ENCODE data around the gene TALDO1.

Gene TALDO1

DNA sequence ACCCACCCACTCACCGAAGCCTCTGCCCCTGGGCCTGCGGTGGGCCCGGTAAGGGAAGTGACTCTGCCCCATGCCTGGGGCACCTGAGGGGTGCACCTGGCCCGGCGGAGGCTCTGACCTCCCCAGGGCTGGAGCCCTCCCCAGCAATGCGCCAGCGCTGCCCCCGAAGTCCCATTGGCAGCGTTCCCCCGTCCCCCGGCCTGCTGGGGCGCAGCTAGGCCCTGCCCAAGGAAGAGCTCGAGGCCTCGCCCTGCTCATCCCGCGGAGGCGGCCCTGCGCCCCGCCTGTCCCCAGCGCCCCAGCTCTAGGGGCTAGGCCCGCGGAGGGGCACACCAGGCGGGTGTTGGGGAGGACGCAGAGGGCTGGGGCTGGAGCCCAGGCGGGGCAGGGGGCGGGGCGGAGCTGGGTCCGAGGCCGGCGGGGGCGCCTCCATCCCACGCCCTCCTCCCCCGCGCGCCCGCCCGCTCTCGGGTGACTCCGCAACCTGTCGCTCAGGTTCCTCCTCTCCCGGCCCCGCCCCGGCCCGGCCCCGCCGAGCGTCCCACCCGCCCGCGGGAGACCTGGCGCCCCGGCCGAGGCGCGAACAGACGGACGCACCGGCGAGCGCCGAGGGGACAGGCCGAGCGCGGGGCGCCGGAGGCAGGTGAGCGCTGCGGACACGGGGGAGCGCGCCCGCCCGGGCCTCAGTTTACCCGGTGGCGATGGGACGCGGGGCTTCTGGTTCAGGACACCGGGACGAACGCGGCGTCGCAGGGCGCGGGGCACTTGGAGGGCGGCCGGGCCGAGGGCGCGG is 41.4 kb upstream of the TALDO1 start, which contains the start of gene EPS8L2:
EPS8L2 (plus strand) TSS at position 586 of the 793 bp plus-strand sequence. CDS start 3,177 bp downstream, outside the sequence.
- no peaks in the 10 kb centered on the region for H3K9me3 ChIP-seq
- peak in 1 of 2 donors; percentile 69 for DNase-seq
- peaks cover 0 to 21% (median 18%) of the 10 kb centered on the region in 3 donors for H3K36me3 ChIP-seq
- H3K4me3 ChIP-seq: peak within 1 kb of the TSS; percentile 59 to 63
- TF ChIP-seq, protein P1, sequence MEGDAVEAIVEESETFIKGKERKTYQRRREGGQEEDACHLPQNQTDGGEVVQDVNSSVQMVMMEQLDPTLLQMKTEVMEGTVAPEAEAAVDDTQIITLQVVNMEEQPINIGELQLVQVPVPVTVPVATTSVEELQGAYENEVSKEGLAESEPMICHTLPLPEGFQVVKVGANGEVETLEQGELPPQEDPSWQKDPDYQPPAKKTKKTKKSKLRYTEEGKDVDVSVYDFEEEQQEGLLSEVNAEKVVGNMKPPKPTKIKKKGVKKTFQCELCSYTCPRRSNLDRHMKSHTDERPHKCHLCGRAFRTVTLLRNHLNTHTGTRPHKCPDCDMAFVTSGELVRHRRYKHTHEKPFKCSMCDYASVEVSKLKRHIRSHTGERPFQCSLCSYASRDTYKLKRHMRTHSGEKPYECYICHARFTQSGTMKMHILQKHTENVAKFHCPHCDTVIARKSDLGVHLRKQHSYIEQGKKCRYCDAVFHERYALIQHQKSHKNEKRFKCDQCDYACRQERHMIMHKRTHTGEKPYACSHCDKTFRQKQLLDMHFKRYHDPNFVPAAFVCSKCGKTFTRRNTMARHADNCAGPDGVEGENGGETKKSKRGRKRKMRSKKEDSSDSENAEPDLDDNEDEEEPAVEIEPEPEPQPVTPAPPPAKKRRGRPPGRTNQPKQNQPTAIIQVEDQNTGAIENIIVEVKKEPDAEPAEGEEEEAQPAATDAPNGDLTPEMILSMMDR (IDR thresholded peaks at IDR 0.05): no peak
- H3K4me1 ChIP-seq: peaks cover 0 to 70% (median 40%) of the 10 kb centered on the region in 4 donors
- H3K27ac ChIP-seq: peak within 1 kb of the TSS; percentile 80 to 86
- H3K27me3 ChIP-seq: peaks cover 0 to 50% of the 10 kb centered on the region in 2 donors
- intact Hi-C loops (cut with DNase I; ENCODE audit: low total_unique reads): no loop called here

DNA sequence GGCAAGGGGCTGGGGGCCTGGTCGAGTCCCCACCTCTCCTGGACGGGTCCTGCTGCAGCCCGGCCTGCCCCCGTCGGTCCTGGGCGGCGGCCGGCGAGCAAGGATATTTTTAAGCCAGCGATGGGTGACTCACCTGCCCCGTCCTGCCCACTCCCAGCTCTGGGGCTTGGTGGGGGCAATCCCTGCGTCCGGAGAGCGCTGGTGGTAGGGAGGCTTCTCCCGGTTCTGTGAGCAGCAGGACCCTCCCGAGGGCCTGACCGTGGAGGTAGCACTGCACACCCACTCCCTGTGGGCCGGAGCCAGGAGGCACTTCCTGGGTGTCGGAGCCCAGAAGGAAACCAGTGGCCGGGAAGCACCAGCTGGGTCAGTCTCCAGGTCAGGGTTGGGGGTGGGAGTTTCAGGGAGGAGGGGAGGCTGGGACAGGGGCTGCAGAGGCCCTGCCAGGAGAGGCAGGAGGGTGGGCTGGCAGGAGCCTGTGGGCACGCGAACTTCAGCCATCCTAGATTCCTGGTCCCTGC is 40.8 kb upstream of the TALDO1 start:
- peak overlapping the region; percentile 59 to 63 for H3K4me3 ChIP-seq
- peaks cover 0 to 17% (median 16%) of the 10 kb centered on the region in 3 donors for H3K36me3 ChIP-seq
- intact Hi-C loops (cut with DNase I; ENCODE audit: low total_unique reads): no loop called here
- TF ChIP-seq, protein P1 (IDR thresholded peaks at IDR 0.05): no peak
- peaks cover 0 to 70% (median 40%) of the 10 kb centered on the region in 4 donors for H3K4me1 ChIP-seq
- H3K27ac ChIP-seq: peak overlapping the region; percentile 80 to 86
- DNase-seq: peak in 1 of 2 donors; percentile 80
- no peaks in the 10 kb centered on the region for H3K9me3 ChIP-seq
- peaks cover 0 to 50% of the 10 kb centered on the region in 2 donors for H3K27me3 ChIP-seq

DNA sequence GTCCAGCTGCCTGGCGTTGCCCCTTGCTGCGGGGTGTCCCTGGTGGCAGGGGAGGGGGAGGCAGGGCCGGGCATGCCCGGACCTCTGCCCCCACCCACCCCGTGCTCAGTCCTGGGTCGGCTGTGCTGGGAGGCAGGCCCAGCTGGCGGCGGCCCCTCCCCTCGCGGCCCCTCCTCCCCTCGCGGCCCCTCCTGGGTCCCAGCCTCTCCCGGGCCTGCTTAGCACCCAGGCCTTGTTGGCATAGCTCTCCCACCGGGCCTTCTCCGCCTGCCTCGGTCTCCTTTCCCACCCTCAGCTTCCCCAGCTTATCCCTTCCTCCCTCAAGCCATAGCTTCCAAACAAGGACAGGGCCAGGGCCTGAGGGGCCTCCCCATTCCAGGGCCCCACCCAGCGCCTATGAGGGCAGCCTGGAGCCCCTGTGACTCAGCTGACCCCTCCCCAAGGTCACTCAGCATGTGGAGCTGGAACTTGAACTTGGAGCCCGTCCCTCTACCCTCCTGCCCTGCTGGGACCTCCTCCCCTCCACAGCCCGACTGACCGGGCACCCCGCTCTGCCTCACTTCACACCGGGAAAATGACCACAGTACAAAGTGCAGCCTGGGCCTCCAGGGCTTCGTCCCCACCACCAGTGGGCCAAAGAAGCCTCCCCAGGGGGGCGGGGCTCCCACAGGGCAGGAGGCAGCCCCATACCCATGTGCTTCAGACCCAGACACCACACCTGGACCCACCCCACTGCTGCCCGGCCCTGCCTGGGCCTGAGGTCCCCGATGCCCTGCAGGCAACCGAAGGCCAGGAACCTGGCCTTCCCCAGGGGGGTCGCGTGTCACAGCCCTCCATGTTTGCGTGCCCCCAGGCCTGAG is 40.1 kb upstream of the TALDO1 start:
- DNase-seq: peak in 1 of 2 donors; percentile 79
- Histone ChIP-seq H3K27ac (peak overlapping the region; percentile 80 to 86), H3K4me3 (peak overlapping the region; percentile 59 to 63), H3K27me3 (peaks cover 0 to 50% of the 10 kb centered on the region in 2 donors), H3K36me3 (peaks cover 0 to 11% (median 9%) of the 10 kb centered on the region in 3 donors), H3K4me1 (peaks cover 0 to 70% (median 39%) of the 10 kb centered on the region in 4 donors), H3K9me3 (no peaks in the 10 kb centered on the region)
- intact Hi-C loops (cut with DNase I; ENCODE audit: low total_unique reads): no loop called here
- TF ChIP-seq, protein P1 (IDR thresholded peaks at IDR 0.05): no peak

DNA sequence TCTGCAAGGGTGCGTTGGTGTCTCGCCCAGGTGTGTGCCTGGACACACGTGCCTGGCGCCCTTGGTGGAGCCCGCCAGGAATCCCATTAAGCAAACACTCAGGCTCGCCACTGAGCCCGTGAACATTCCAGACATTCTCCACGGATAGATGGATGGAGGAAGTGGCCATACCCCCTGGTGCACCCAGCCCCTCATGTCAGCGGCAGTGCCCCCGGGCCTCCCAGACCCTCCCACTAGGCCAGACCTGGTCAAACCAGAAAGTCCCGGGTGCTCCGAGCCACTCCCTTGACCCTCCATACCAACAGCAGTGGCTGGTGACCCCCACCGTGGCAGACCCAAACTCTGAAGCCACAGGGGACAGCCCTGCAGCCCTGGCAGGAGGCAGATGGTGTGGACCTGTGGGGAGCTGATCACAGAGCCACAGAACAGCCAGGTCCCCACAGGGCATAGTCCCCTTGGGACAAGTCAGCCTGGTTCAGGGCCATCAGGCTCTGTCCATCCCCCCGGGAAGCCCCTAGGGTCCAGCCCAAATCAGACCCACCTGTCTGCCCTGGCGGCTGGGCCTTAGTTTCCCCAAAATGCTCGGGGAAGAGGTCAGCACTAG is 39.3 kb upstream of the TALDO1 start:
- intact Hi-C loops (cut with DNase I; ENCODE audit: low total_unique reads): no loop called here
- Histone ChIP-seq H3K36me3 (peaks cover 0 to 10% (median 2%) of the 10 kb centered on the region in 3 donors), H3K27ac (peak overlapping the region; percentile 80 to 86), H3K27me3 (peaks cover 0 to 56% of the 10 kb centered on the region in 2 donors), H3K9me3 (no peaks in the 10 kb centered on the region), H3K4me3 (no peak overlapping the region), H3K4me1 (peaks cover 0 to 73% (median 33%) of the 10 kb centered on the region in 4 donors)
- DNase-seq: peak in 1 of 2 donors; percentile 64
- TF ChIP-seq, protein P1 (IDR thresholded peaks at IDR 0.05): no peak

DNA sequence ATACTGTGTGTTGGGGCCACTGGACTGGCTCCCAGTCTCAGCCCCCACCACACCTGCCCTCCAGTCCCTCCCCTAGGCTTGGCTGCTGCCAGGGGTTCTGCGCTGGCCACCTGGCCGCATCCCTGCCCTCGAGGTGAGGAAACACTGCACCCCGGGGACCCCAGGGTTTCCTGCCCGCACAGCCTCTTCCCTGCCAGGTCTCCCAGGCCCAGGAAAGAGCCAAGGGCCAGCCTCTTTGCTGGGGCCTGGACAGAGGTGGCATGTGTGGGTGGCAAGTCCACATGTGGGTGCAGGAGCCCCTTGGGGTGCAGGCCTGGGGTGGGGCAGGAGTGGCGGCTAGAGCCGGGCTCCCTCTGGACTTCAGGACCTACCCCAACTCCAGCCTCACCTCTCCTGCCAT is 38.8 kb upstream of the TALDO1 start:
- intact Hi-C loops (cut with DNase I; ENCODE audit: low total_unique reads): no loop called here
- no peak overlapping the region for H3K4me3 ChIP-seq
- H3K9me3 ChIP-seq: no peaks in the 10 kb centered on the region
- TF ChIP-seq, protein P1 (IDR thresholded peaks at IDR 0.05): no peak
- peaks cover 0 to 10% (median 0%) of the 10 kb centered on the region in 3 donors for H3K36me3 ChIP-seq
- peaks cover 0 to 59% of the 10 kb centered on the region in 2 donors for H3K27me3 ChIP-seq
- H3K27ac ChIP-seq: no peak overlapping the region
- peaks cover 0 to 69% (median 28%) of the 10 kb centered on the region in 4 donors for H3K4me1 ChIP-seq
- DNase-seq: peak in 1 of 2 donors; percentile 59
